HG03457 (cell line): ENCODE results near the gene KRT7.
"Not testable (repeated sequence)": the region's sequence is repeated elsewhere in the genome, so short reads cannot be mapped to it uniquely, and the experiment has no call there.

Experiments
- ATAC-seq: cut with Tn5 transposase; IDR thresholded peaks from one replicate; pipeline ENCODE4 v1.9.1; 2021; ENCODE audit warnings: moderate number of reproducible peaks; ENCODE audit not compliant: unreplicated experiment

KRT7 gene

DNA sequence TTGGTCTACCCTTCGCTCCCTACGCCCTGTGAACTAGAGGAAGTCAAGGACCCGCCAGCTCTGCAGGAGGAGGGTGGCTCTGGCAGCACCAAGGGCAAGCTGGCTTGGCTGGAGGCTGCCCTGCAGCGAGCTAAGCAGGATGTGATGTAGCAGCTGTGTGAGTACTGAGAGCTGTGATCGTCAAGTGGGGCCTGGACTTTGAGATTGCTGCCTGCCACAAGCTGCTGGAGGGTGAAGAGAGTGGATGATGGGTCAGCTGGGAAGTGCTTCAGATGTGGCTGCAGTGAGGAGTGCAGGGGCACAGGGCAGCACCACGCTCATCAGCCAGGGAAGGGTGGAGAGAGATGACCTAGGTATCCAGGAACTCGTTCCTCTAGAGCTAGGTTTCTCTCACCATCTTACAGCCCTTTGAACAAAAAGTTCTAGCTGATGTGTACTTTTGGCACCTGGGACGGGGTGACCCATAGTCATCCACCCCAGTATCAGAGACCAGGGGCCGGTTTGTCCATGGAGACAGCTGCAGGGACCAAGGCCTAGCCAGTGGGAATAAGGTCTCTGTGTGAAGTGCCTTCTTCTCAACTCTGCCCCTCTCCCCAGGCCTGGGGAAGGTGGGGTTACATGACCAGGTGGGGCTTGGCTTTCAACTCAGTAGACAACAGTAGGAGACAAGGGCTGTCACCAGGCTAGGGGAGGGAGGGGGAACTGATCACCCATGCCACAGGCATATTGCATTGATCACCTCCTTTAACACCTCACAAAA lies 44.6 kb downstream of the KRT7 start:
- ATAC-seq, result no peak

DNA sequence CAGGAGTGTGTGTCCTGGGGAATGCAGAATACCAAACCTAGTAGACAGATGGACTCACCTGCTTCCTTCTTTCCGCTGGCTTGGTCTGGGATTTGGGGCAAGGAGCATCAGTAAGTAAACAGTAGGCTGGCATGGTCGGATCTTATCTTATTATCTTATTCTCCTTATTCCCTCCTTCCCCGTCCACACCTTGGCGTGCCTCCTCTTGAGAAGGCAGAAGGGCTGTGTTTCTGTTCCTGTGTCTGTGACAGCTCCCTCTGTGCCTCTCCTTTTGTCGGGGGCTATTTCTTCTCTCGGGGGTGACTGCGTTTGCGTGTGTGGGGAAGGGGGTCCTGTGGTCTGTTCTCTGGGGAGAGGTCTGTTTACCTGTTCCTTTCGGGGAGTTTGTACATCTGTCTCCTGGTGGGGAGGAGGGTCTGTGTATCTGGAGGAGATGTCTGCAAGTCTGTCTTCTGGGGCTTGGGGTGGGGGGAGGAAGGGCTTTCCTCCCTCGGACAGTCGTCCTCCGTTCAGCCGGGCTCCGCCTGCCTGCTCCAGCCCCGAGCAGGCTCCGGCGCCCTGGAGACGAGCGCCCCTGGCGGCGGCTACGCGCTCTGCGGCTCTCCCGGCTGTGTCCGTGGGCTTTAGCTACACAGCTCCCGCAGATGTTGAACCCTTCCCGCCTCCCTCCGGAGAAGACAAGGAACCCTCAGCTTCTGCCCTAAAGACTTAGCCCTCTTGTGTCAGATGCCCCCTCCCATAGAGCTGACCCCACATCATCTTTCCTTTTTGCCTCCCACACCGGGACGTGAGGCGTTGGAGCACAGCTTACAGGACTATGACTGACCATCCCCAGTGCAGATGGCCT lies 45.8 kb downstream of the KRT7 start:
- no peak for ATAC-seq

GRCh38 chr12:52279422-52280318 lies 46.6 kb downstream of the KRT7 start:
- ATAC-seq, result no peak

DNA sequence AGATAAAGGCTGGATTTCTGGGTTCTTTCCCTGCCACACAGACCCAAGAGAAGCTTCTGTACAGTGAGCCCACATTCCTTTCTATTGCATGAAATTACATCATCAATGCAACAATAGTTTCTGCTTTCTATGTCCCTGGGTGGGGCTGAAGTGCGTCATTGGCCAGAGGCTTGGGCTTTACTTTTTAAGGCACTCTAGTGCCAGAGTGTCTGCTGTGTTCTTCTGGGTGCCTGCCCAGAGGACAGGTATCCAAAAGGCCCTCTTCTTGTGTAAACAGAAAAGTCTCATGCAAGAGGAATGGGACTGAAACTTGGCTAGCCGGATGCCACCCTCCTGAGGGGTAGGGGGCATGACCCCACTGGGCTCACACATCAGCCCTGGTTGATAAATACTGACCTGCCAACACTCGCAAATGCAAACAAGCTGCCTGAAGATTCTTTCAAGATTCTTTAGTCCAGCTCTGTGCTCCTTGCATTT lies 47.3 kb downstream of the KRT7 start:
- no peak for ATAC-seq

GRCh38 chr12:52280796-52281560 lies 47.9 kb downstream of the KRT7 start:
- no peak for ATAC-seq

- no peak for ATAC-seq
Measured at GRCh38 chr12:52284562-52285171, 51.6 kb downstream of the KRT7 start.

DNA sequence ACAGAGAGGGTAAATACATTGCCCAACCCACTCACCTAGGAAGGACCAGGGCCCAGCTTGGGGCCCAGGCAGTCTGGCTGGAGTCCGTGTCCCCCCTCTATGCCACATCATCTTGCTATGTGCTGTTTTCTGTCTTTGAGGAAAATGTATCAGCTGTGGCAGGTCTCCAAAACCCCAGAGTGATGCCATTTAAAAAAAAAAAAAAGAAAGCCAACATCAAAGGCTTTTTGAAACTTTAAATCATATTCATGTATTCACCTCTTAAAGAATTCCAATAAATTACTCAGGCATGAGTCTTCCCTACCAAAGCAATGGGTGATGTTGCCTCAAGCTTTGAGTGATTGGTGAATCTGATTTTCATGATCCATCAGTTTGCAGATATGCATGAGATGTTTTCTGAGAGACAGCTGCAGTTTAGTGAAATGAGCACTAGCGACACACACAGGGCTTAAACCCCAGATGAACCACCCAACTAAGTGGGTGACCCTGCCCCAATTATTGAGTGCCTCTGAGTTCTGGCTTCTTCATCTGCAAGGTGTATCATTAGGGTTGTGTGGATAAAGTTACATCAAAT lies 52.2 kb downstream of the KRT7 start:
- ATAC-seq, result no peak

- no peak for ATAC-seq
Measured at GRCh38 chr12:52285851-52286530, 52.9 kb downstream of the KRT7 start.

GRCh38 chr12:52286857-52287785 lies 54.1 kb downstream of the KRT7 start:
- not testable (repeated sequence) for ATAC-seq

DNA sequence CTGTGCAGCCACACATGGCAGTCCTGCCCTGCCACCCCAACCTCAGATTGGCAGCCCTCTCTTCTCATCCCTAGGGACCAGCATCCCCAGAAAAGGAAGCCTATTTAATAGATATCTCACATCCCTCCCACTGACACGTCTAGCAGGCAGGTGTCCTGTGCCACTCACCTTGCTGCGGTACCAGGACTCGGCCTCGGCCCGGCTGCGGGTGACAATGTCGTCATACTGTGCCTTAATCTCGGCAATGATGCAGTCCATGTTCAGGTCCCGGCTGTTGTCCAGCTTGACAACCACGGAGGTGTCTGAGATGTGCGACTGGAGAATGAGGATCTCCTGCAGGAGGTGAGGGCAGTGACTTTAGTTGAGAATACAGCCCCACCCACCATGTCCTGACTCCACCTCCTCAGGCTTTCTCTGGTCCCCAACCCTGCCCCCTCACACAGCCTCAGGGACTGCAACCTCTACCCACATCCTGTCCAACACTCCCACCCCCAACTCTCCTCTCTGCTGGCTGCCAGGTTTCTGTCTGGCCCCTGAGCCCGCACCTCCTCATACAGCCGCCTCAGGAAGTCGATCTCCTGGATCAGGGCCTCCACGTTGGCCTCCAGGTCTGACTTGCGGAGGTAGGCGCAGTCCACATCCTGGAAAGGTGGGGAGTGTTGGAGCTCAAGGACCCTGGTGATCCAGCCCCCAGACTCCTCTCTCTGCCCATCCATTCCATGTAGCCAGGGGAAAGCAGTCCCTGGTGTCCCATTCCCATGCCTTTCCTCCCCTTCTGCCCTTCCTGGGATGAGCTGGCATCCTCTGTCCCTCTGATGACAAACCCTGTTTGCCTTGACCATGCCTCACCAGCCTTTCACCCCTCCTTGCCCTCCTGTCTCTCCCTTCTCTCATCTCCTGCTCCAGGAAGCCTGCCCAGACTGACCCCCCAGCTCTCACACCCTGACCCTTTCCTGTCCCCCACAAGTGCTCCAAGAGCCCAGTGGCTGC lies 55.1 kb downstream of the KRT7 start:
- ATAC-seq, result peak; percentile 75

GRCh38 chr12:52290483-52291134 lies 57.6 kb downstream of the KRT7 start:
- not testable (repeated sequence) for ATAC-seq

DNA sequence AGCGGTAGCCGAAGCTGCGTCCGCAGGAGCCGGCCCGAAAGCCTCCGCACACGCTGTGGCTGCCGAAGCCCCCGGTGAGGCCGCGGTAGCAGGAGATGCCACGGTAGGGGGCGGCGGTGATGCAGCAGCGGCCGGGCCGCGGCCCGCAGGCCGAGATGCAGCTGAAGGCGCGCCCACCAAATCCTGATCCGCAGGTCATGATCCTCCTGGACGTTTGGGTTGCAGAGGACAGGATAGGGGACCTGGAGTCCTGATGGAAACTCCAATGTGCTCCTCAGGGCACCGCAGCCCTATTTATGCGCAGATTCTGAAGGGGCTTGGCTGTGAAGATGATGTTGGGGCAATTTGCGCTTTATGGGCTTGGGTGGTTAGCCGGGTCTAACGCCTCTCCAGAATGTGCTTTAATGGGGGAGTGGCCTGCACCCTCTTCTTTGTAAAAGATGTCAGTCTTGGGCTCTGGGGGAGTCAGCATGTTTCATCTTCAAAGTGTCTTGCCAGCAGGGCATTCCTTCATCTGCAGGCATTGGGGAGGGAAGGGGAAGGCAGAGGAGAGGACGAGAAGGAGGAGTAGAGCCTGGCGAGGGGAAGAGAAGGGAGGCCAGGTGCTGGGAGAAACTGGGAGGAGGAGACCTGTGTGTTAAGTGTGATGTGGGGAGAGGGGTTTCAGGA lies 58.4 kb downstream of the KRT7 start, which contains the start of gene KRT81:
TSS of gene KRT81 (minus strand) at position 268 of the 669 bp plus-strand sequence. CDS start at position 199, 69 bp downstream.
- no peak for ATAC-seq

- no peak for ATAC-seq
Measured at GRCh38 chr12:52293926-52294325, 60.9 kb downstream of the KRT7 start.

DNA sequence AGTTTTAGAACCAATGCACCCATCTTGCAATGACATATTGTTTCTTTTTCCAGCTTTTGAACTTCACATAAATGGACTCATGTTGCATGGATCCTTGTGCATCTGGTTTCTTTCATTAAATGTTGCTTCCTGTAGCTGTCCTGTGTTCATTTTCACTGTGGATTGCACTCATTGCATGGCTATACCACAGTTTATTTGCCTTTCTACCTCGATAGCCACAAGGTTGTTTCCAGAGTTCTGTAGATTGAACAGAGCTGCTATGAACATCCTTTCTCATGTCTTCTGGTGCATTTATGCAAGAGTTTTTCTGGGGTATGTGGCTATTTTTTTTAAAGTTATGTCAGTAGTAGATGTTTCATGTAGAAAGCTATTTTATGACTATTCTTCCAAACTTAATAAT lies 61.8 kb downstream of the KRT7 start:
- ATAC-seq, result no peak

DNA sequence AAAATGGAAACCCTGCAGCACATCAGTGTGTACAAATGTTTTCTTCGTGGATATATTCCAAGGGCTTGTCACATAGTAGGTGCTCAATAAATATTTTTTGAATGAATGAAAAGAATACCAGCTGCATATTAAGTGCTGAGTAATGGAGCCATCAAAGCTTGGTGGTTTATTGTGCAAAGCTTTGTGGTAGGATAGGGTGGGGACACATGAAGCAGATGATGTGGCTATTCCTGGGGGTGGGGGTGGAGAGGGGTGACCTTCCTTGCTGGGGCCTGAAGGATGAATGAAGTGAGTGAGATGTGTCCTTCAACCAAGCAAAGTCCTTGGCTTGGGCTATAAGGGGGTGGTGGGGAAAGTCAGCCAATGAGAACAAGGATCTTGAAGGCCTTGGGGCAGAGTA lies 62.6 kb downstream of the KRT7 start:
- no peak for ATAC-seq
